BLaER1 treated with 17β-estradiol and CSF1 and Interleukin-3, amounts not matched to agents 10 nM and 100 nM (cell line): ENCODE results near the gene CLPSL1.
"Not testable (repeated sequence)": the region's sequence is repeated elsewhere in the genome, so short reads cannot be mapped to it uniquely, and the experiment has no call there.

Experiments used
- H3K27ac ChIP-seq, 11 experiments: shearing (Covaris generic); formaldehyde crosslinking; 2 replicates each; pipeline ENCODE4 v1.8.1; 2022
- H3K27me3 ChIP-seq, 11 experiments: shearing (Covaris generic); formaldehyde crosslinking; 2 replicates each; pipeline ENCODE4 v1.8.1; 2022
- H3K36me3 ChIP-seq, 11 experiments: shearing (Covaris generic); formaldehyde crosslinking; 2 replicates each; pipeline ENCODE4 v1.8.1; 2022
- H3K4me1 ChIP-seq, 10 experiments: shearing (Covaris generic); formaldehyde crosslinking; 2 replicates each; pipeline ENCODE4 v1.8.1; 2022
- H3K4me2 ChIP-seq, 11 experiments: shearing (Covaris generic); formaldehyde crosslinking; 2 replicates each; pipeline ENCODE4 v1.8.1; 2022
- H3K4me3 ChIP-seq, 10 experiments: shearing (Covaris generic); formaldehyde crosslinking; 2 replicates each; pipeline ENCODE4 v1.8.1; 2022
- H3K9ac ChIP-seq, 11 experiments: shearing (Covaris generic); formaldehyde crosslinking; 2 replicates each; pipeline ENCODE4 v1.8.1; 2022
- H3K9me3 ChIP-seq, 11 experiments: shearing (Covaris generic); formaldehyde crosslinking; replicated peaks in 1 of 11; 2 replicates each; pipeline ENCODE4 v1.8.1; 2022
- H4K20me1 ChIP-seq, 11 experiments: shearing (Covaris generic); formaldehyde crosslinking; 2 replicates each; pipeline ENCODE4 v1.8.1; 2022
- Cebpa-rat ChIP-seq, 11 experiments: shearing (Covaris generic); IDR thresholded peaks; 2 replicates each; pipeline ENCODE4 v1.8.1; 2022

Gene CLPSL1, protein sequence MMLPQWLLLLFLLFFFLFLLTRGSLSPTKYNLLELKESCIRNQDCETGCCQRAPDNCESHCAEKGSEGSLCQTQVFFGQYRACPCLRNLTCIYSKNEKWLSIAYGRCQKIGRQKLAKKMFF

DNA sequence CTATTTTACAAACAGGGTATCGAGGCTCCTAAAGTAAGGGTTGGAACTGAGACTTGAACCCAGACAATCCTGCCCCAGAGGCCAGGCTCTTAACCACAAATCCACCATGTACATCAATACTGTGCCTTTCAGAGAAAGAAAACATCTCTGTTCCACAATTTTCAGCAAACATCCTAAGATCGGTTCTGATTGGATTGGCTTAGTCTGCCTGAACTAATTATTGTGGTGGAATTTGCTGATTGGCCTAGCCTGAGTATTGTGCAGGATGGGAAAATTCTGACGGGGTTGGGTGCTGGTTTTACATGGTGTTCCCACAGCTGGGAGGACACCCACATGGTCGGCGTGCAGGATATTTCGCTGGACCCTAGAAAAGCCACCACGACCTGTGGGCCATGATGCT, at the start of gene CLPSL1:
TSS of gene CLPSL1 (plus strand) at position 301 of the 400 bp plus-strand sequence. CDS start at position 393, 92 bp downstream.
- no peaks in the 10 kb centered on the region for H4K20me1 ChIP-seq
- H3K4me1 ChIP-seq = peaks cover 5 to 13% (median 7%) of the 10 kb centered on the region in 10 experiments; a peak in 11 of 20 replicates
- H3K9ac ChIP-seq = no peak within 1 kb of the TSS
- H3K4me2 ChIP-seq = no peak within 1 kb of the TSS
- H3K27ac ChIP-seq = no peak within 1 kb of the TSS
- no peak for TF ChIP-seq Cebpa-rat (IDR thresholded peaks at IDR 0.05)
- no peaks in the 10 kb centered on the region for H3K9me3 ChIP-seq
- H3K4me3 ChIP-seq = no peak within 1 kb of the TSS
- H3K27me3 ChIP-seq = peaks cover 7 to 13% (median 12%) of the 10 kb centered on the region in 11 experiments; a peak in 20 of 22 replicates
- H3K36me3 ChIP-seq = no peaks in the 10 kb centered on the region

DNA sequence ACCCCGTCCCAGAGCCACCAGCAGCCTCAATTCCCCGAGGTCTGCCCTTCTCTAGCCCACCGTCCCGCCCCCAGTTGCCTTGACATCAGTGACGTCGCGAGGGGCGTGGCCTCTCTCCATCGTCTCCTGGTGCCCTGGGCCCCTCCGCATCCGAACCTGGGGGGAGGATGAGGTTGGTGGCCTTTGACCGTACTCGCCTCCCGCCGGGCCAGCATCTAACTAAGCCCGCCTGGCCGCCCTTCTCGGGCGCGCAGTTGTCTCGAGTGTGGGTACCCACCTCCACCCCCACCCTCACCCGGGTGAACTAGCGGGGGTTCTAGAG, 49.4 kb upstream of the CLPSL1 start:
- no peaks in the 10 kb centered on the region for H3K36me3 ChIP-seq
- H3K27ac ChIP-seq = peak overlapping the region; percentile 32 to 98 (median 96); a peak in 21 of 22 replicates
- H3K4me1 ChIP-seq = peaks cover 59 to 87% (median 84%) of the 10 kb centered on the region in 10 experiments
- H3K9ac ChIP-seq = peak overlapping the region; percentile 73 to 95 (median 91)
- no peak for TF ChIP-seq Cebpa-rat (IDR thresholded peaks at IDR 0.05)
- H3K9me3 ChIP-seq = no peaks in the 10 kb centered on the region
- H3K27me3 ChIP-seq = no peaks in the 10 kb centered on the region
- H3K4me3 ChIP-seq = peak overlapping the region; percentile 66 to 77 (median 72)
- H3K4me2 ChIP-seq = peak overlapping the region; percentile 82 to 100 (median 92)
- H4K20me1 ChIP-seq = no peaks in the 10 kb centered on the region; a peak in 1 of 22 replicates

DNA sequence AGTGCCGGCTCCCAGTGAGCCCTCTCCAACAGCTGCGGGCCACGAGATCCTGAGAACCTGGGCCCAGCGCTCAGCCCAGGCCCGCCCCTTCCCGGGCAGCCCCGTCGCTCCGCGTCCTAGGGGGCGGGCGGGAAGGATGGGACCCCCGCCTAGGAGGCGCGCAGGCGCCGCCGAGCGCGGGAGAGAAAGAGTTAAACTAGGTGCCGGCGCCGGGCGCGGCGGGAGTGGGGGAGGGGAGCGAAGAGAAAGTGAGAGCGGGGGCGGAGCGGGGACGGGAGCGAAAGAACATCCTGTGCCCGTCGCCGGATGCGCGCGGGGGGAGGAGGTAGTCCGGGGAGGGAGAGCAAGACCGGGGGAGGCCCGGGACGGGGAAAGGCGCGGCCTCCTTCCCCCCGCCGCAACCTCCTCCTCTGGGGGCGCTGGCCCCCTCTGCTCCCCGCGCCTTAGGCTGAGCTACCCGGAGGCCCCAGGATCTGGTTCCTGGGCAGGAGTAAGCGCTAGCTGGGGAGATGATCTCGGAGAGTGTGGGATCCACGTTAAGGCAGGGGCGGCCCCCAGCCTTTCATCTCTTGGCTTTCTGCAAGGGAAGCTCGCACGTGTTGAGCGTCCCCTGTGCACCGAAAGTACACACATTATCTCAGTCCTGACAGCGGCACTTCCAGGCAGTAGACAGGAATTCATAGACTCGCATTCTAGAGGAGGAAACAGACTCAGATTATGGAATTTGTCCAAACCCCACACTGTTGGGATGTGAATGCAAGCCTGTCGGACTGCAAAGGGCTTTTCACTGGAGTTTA, 48.9 kb upstream of the CLPSL1 start:
- peak overlapping the region; percentile 66 to 77 (median 72) for H3K4me3 ChIP-seq
- H3K9me3 ChIP-seq = no peaks in the 10 kb centered on the region
- H4K20me1 ChIP-seq = no peaks in the 10 kb centered on the region; a peak in 1 of 22 replicates
- H3K27ac ChIP-seq = peak overlapping the region; percentile 32 to 98 (median 96); a peak in 21 of 22 replicates
- peak overlapping the region; percentile 82 to 100 (median 92) for H3K4me2 ChIP-seq
- TF ChIP-seq Cebpa-rat (IDR thresholded peaks at IDR 0.05) = no peak
- peak overlapping the region; percentile 73 to 95 (median 91) for H3K9ac ChIP-seq
- H3K4me1 ChIP-seq = peaks cover 53 to 87% (median 84%) of the 10 kb centered on the region in 10 experiments
- no peaks in the 10 kb centered on the region for H3K36me3 ChIP-seq
- H3K27me3 ChIP-seq = no peaks in the 10 kb centered on the region

DNA sequence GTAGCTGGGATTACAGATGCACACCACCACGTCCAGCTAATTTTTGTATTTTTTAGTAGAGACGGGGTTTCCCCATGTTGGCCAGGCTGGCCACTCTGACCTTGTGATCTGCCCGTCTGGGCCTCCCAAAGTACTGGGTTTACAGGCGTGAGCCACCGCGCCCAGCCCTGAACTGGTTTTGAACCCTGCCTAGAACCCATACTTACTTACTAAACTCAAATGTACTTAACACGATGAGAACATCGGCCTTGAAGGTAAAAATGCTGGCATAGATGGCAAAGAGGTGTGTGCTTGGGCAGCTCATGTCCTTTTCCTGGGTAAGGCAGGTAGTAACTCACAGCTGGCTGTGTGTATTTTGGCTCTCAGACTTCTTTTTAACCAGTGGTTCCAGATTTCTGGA, 47.2 kb upstream of the CLPSL1 start:
- no peak overlapping the region for H3K4me3 ChIP-seq
- H3K4me1 ChIP-seq = peaks cover 44 to 83% (median 75%) of the 10 kb centered on the region in 10 experiments
- H3K9me3 ChIP-seq = no peaks in the 10 kb centered on the region
- no peaks in the 10 kb centered on the region for H3K36me3 ChIP-seq
- H4K20me1 ChIP-seq = no peaks in the 10 kb centered on the region; a peak in 1 of 22 replicates
- peak overlapping the region in 3 of 11 experiments; percentile 94 to 97 (median 96); a peak in 3 of 22 replicates for H3K27ac ChIP-seq
- no peak for TF ChIP-seq Cebpa-rat (IDR thresholded peaks at IDR 0.05)
- peak overlapping the region in 2 of 11 experiments; percentile 6 to 21; a peak in 2 of 22 replicates for H3K9ac ChIP-seq
- no peaks in the 10 kb centered on the region for H3K27me3 ChIP-seq
- H3K4me2 ChIP-seq = peak overlapping the region in 10 of 11 experiments; percentile 82 to 100 (median 92); a peak in 20 of 22 replicates

DNA sequence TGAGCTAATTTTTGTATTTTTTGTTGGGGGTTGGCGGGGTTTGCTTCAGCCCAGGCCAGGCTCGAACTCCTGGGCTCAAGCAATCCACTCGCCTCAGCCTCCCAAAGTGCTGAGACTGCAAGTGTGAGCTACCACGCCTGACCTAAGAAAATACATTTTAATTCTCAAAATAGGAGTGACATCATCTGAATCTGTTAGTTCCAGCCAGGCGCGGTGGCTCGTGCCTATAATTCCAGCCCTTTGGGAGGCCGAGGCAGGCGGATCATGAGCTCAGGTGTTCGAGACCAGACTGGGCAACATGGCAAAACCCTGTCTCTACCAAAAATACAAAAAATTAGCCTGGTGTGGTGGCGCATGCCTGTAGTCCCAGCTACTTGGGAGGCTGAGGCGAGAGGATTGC, 46.5 kb upstream of the CLPSL1 start:
- H3K27me3 ChIP-seq, H4K20me1 ChIP-seq, H3K4me3 ChIP-seq, H3K27ac ChIP-seq, H3K9me3 ChIP-seq, H3K36me3 ChIP-seq: not testable (repeated sequence)
- H3K9ac ChIP-seq = peak overlapping the region in 2 of 11 experiments; percentile 6 to 21; a peak in 2 of 22 replicates
- peak overlapping the region in 5 of 11 experiments; percentile 91 to 100 (median 99); a peak in 7 of 22 replicates for H3K4me2 ChIP-seq
- H3K4me1 ChIP-seq = peaks cover 37 to 76% (median 68%) of the 10 kb centered on the region in 10 experiments

DNA sequence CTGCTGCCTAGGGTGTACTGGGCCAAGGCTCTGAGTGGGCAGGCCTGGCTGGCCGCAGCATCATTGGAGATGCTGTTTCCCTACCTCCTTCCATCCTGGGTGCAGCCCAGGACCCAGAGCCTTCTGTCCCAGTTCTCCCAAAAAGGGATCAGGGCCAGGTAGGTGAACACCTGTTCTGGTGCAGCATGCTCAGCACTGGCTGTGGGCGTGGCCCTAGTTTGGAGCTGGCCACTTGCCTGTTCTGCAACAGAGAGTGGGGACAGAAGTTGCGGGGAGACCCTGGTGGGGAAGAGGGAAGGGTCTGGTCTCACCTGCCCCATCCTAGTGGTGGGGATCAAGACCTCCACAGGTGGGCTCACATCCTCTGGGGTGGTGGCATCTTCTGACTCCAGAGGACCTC, 45.4 kb upstream of the CLPSL1 start:
- H3K9me3 ChIP-seq = no peaks in the 10 kb centered on the region
- H4K20me1 ChIP-seq = no peaks in the 10 kb centered on the region; a peak in 1 of 22 replicates
- H3K9ac ChIP-seq = peak overlapping the region in 4 of 11 experiments; percentile 6 to 53 (median 10); a peak in 3 of 22 replicates
- H3K36me3 ChIP-seq = no peaks in the 10 kb centered on the region
- H3K27ac ChIP-seq = no peak overlapping the region
- no peak for TF ChIP-seq Cebpa-rat (IDR thresholded peaks at IDR 0.05)
- peak overlapping the region in 9 of 11 experiments; percentile 5 to 82 (median 55); a peak in 14 of 22 replicates for H3K4me2 ChIP-seq
- no peaks in the 10 kb centered on the region for H3K27me3 ChIP-seq
- peaks cover 34 to 65% (median 58%) of the 10 kb centered on the region in 10 experiments for H3K4me1 ChIP-seq
- no peak overlapping the region for H3K4me3 ChIP-seq

DNA sequence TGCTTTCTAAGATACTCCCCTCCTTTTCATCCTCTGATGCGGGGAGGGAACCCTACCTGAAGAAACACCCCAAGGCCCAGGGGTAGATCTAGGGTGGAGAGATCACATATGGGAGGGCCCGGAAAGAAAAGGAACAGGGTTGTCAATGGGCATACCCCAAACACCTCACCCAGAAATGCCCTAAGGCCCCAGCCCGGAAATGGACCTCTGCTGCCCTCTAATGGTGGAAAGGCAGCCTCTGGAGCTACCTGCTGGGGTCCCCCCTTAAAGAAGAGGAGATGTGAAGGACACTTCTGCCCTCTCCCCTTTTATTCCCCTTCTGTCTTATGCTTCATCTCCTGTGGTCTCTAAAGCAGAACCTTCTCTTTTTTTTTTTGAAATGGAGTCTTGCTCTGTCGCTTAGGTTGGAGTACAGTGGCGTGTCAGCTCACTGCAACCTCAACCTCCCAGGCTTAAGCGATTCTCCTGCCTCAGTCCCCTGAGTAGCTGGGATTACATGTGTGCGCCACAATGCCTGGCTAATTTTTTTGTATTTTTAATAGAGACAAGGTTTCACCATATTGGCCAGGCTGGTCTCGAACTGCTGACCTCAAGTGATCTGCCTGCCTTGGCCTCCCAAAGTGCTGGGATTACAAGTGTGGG, 44.4 kb upstream of the CLPSL1 start:
- Histone ChIP-seq H3K9ac (peak overlapping the region in 4 of 11 experiments; percentile 43 to 63 (median 55); a peak in 5 of 22 replicates), H3K4me2 (peak overlapping the region in 8 of 11 experiments; percentile 47 to 82 (median 63); a peak in 16 of 22 replicates), H3K27me3 (no peaks in the 10 kb centered on the region), H3K4me3 (no peak overlapping the region), H3K36me3 (no peaks in the 10 kb centered on the region), H3K27ac (peak overlapping the region in 3 of 11 experiments; percentile 26 to 42 (median 39); a peak in 3 of 22 replicates), H3K4me1 (peaks cover 28 to 58% (median 51%) of the 10 kb centered on the region in 10 experiments), H4K20me1 (no peaks in the 10 kb centered on the region; a peak in 1 of 22 replicates), H3K9me3 (no peaks in the 10 kb centered on the region)
- no peak for TF ChIP-seq Cebpa-rat (IDR thresholded peaks at IDR 0.05)

DNA sequence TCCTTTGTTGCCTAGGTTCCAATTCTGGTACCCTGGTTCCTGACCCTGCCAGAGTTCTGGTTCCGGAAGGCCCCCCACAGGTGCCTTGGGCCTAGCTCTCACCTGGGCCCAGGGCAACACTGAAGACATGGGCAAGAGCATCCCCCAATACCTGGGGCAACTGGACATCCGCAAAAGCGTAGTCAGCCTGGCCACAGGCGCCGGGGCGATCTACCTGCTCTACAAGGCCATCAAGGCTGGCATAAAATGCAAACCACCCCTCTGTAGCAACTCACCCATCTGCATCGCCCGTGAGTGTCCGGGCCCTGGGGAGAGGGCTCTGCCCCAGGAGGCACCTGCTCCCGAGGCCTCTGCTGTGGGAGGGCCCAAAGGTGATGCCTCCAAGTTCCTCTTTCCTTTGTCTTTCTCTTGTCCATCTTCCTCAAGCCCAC, 43.8 kb upstream of the CLPSL1 start, which contains the start of gene ARMC12:
TSS of gene ARMC12 (plus strand) at position 51 of the 431 bp plus-strand sequence. CDS start at position 128, 77 bp downstream.
- Histone ChIP-seq H3K4me3 (no peak within 1 kb of the TSS), H4K20me1 (no peaks in the 10 kb centered on the region; a peak in 1 of 22 replicates), H3K4me2 (peak within 1 kb of the TSS in 10 of 11 experiments; percentile 0 to 82 (median 61); a peak in 18 of 22 replicates), H3K9ac (peak within 1 kb of the TSS in 7 of 11 experiments; percentile 10 to 63 (median 43); a peak in 9 of 22 replicates), H3K27ac (peak within 1 kb of the TSS in 8 of 11 experiments; percentile 17 to 55 (median 34); a peak in 9 of 22 replicates), H3K27me3 (no peaks in the 10 kb centered on the region), H3K36me3 (no peaks in the 10 kb centered on the region), H3K9me3 (no peaks in the 10 kb centered on the region), H3K4me1 (peaks cover 28 to 58% (median 51%) of the 10 kb centered on the region in 10 experiments)
- no peak for TF ChIP-seq Cebpa-rat (IDR thresholded peaks at IDR 0.05)
